ENCODE measurements around the gene PCBD1.

PCBD1 gene

DNA sequence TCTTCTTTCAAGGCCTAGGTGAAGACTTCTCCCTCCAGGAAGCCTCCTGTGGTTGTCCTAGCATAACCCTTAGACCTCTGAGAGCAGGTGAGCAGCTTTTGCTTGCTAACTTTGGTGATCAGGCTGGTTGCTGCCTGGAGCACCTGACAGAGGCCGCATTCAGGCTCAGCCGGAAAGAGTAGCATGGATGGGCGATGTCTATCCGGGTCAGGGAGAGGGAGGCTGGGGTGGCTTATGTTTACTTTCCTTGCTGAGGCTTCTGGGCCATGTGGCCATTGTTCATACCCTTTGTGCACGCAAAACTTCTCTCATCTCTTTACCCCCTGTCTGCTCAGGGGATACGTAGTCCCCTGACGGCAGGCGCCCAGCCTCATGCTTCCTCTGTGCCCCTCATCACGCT, 27.4 kb upstream of the PCBD1 start:
- Histone ChIP-seq H3K79me2 (ENCODE audit: insufficient read depth, low read depth) (no peaks in the 10 kb centered on the region), H3K4me3 (IDR thresholded peaks at IDR 0.05; ENCODE audit: insufficient read depth, low read depth, low read length) (no peak overlapping the region), H3K27ac (no peak overlapping the region), H4K20me1 (ENCODE audit: insufficient read depth) (no peaks in the 10 kb centered on the region), H3K4me1 (ENCODE audit: low read depth, poor library complexity, severe bottlenecking) (no peaks in the 10 kb centered on the region), H3K36me3 (ENCODE audit: insufficient read depth) (no peaks in the 10 kb centered on the region), H3K9ac (no peak overlapping the region), H3K27me3 (ENCODE audit: insufficient read depth, low read depth) (peaks cover 68% of the 10 kb centered on the region), H3K4me2 (no peak overlapping the region), H2AFZ (ENCODE audit: low read depth) (no peak overlapping the region)
- no peak for TF ChIP-seq CTCF (conservative IDR thresholded peaks at IDR 0.05; ENCODE audit: low read depth, low read length)

GRCh38 chr10:70915206-70915605, 26.8 kb upstream of the PCBD1 start:
- TF ChIP-seq CTCF (conservative IDR thresholded peaks at IDR 0.05; ENCODE audit: low read depth, low read length) = no peak

GRCh38 chr10:70914316-70914864, 26.0 kb upstream of the PCBD1 start:
- H4K20me1 ChIP-seq (ENCODE audit: insufficient read depth) = no peaks in the 10 kb centered on the region
- H3K9ac ChIP-seq = no peak overlapping the region
- peaks cover 59% of the 10 kb centered on the region for H3K27me3 ChIP-seq (ENCODE audit: insufficient read depth, low read depth)
- H3K36me3 ChIP-seq (ENCODE audit: insufficient read depth) = no peaks in the 10 kb centered on the region
- H3K4me1 ChIP-seq (ENCODE audit: low read depth, poor library complexity, severe bottlenecking) = no peaks in the 10 kb centered on the region
- no peak overlapping the region for H3K27ac ChIP-seq
- no peaks in the 10 kb centered on the region for H3K79me2 ChIP-seq (ENCODE audit: insufficient read depth, low read depth)
- no peak for TF ChIP-seq CTCF (conservative IDR thresholded peaks at IDR 0.05; ENCODE audit: low read depth, low read length)
- no peak overlapping the region for H3K4me3 ChIP-seq (IDR thresholded peaks at IDR 0.05; ENCODE audit: insufficient read depth, low read depth, low read length)
- no peak overlapping the region for H3K4me2 ChIP-seq
- H2AFZ ChIP-seq (ENCODE audit: low read depth) = no peak overlapping the region

More at GRCh38 chr10:70915206-70915605, 26.8 kb upstream of the PCBD1 start:
- Histone ChIP-seq H2AFZ (ENCODE audit: low read depth) (no peak overlapping the region), H3K4me3 (IDR thresholded peaks at IDR 0.05; ENCODE audit: insufficient read depth, low read depth, low read length) (no peak overlapping the region), H3K36me3 (ENCODE audit: insufficient read depth) (no peaks in the 10 kb centered on the region), H3K27ac (no peak overlapping the region), H3K4me2 (no peak overlapping the region), H4K20me1 (ENCODE audit: insufficient read depth) (no peaks in the 10 kb centered on the region), H3K4me1 (ENCODE audit: low read depth, poor library complexity, severe bottlenecking) (no peaks in the 10 kb centered on the region), H3K27me3 (ENCODE audit: insufficient read depth, low read depth) (peaks cover 66% of the 10 kb centered on the region), H3K79me2 (ENCODE audit: insufficient read depth, low read depth) (no peaks in the 10 kb centered on the region), H3K9ac (no peak overlapping the region)

DNA sequence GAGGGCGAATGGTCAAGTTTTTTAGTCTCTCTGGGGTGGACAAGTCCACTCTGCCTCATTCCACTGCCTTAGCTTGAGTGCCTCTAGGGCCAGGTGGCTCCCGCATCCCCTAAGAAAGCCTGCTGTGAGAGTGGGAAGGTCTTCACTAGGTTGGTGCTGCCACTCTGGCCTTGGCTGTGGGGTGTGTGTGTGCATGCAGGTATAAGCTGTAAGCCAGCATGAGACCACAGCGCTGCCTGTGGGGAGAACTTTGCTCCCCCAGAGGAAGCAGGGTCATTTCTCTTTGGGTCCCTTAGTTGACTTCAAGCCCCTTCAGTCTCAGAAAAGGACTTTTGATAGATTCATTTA, 25.5 kb upstream of the PCBD1 start:
- Histone ChIP-seq H3K27ac (no peak overlapping the region), H2AFZ (ENCODE audit: low read depth) (no peak overlapping the region), H4K20me1 (ENCODE audit: insufficient read depth) (no peaks in the 10 kb centered on the region), H3K9ac (no peak overlapping the region), H3K36me3 (ENCODE audit: insufficient read depth) (no peaks in the 10 kb centered on the region), H3K4me2 (no peak overlapping the region), H3K79me2 (ENCODE audit: insufficient read depth, low read depth) (no peaks in the 10 kb centered on the region), H3K4me3 (IDR thresholded peaks at IDR 0.05; ENCODE audit: insufficient read depth, low read depth, low read length) (no peak overlapping the region), H3K4me1 (ENCODE audit: low read depth, poor library complexity, severe bottlenecking) (no peaks in the 10 kb centered on the region), H3K27me3 (ENCODE audit: insufficient read depth, low read depth) (peaks cover 54% of the 10 kb centered on the region)
- TF ChIP-seq CTCF (conservative IDR thresholded peaks at IDR 0.05; ENCODE audit: low read depth, low read length) = no peak

Measured in KMS-11 (cell line).